ENCODE results near the gene CHMP2B.
A peak's percentile ranks its signal among the peaks of the same experiment; 100 is the strongest.

The CHMP2B gene

GRCh38 chr3:87227104-87227834 lies at the start of gene CHMP2B:
Gene CHMP2B, plus strand, starts transcription at chr3:87227309. Its CDS starts 214 bp downstream, at chr3:87227523.
- DNase-seq (ENCODE audit: low read depth in 4 of 4, low spot score in 1 of 4) = peak; percentile 74 to 84 (median 77)

GRCh38 chr3:87179642-87180041 lies 47.5 kb upstream of the CHMP2B start:
- DNase-seq (ENCODE audit: low read depth in 4 of 4, low spot score in 1 of 4) = no peak

GRCh38 chr3:87181551-87181950 lies 45.6 kb upstream of the CHMP2B start:
- no peak for DNase-seq (ENCODE audit: low read depth in 4 of 4, low spot score in 1 of 4)

- no peak for DNase-seq (ENCODE audit: low read depth in 4 of 4, low spot score in 1 of 4)
Measured at GRCh38 chr3:87182023-87182422, 45.1 kb upstream of the CHMP2B start.

GRCh38 chr3:87186608-87187159 lies 40.4 kb upstream of the CHMP2B start:
- DNase-seq (ENCODE audit: low read depth in 4 of 4, low spot score in 1 of 4) = no peak

GRCh38 chr3:87191175-87191574 lies 35.9 kb upstream of the CHMP2B start:
- DNase-seq (ENCODE audit: low read depth in 4 of 4, low spot score in 1 of 4) = no peak

GRCh38 chr3:87191641-87192040 lies 35.5 kb upstream of the CHMP2B start:
- DNase-seq (ENCODE audit: low read depth in 4 of 4, low spot score in 1 of 4) = no peak

- no peak for DNase-seq (ENCODE audit: low read depth in 4 of 4, low spot score in 1 of 4)
Measured at GRCh38 chr3:87196879-87197278, 30.2 kb upstream of the CHMP2B start.

GRCh38 chr3:87197531-87197930 lies 29.6 kb upstream of the CHMP2B start:
- no peak for DNase-seq (ENCODE audit: low read depth in 4 of 4, low spot score in 1 of 4)

GRCh38 chr3:87198774-87199173 lies 28.3 kb upstream of the CHMP2B start:
- DNase-seq (ENCODE audit: low read depth in 4 of 4, low spot score in 1 of 4) = no peak

- DNase-seq (ENCODE audit: low read depth in 4 of 4, low spot score in 1 of 4) = no peak
Measured at GRCh38 chr3:87199628-87200027, 27.5 kb upstream of the CHMP2B start.

GRCh38 chr3:87200060-87200647 lies 27.0 kb upstream of the CHMP2B start:
- DNase-seq (ENCODE audit: low read depth in 4 of 4, low spot score in 1 of 4) = no peak

GRCh38 chr3:87201727-87202126 lies 25.4 kb upstream of the CHMP2B start:
- no peak for DNase-seq (ENCODE audit: low read depth in 4 of 4, low spot score in 1 of 4)

GRCh38 chr3:87203809-87204208 lies 23.3 kb upstream of the CHMP2B start:
- DNase-seq (ENCODE audit: low read depth in 4 of 4, low spot score in 1 of 4) = no peak

GRCh38 chr3:87206070-87206469 lies 21.0 kb upstream of the CHMP2B start:
- DNase-seq (ENCODE audit: low read depth in 4 of 4, low spot score in 1 of 4) = no peak

GRCh38 chr3:87206635-87207034 lies 20.5 kb upstream of the CHMP2B start:
- no peak for DNase-seq (ENCODE audit: low read depth in 4 of 4, low spot score in 1 of 4)

- DNase-seq (ENCODE audit: low read depth in 4 of 4, low spot score in 1 of 4) = no peak
Measured at GRCh38 chr3:87207460-87207859, 19.6 kb upstream of the CHMP2B start.

- no peak for DNase-seq (ENCODE audit: low read depth in 4 of 4, low spot score in 1 of 4)
Measured at GRCh38 chr3:87209111-87209510, 18.0 kb upstream of the CHMP2B start.

- no peak for DNase-seq (ENCODE audit: low read depth in 4 of 4, low spot score in 1 of 4)
Measured at GRCh38 chr3:87218560-87218959, 8.5 kb upstream of the CHMP2B start.

- DNase-seq (ENCODE audit: low read depth in 4 of 4, low spot score in 1 of 4) = no peak
Measured at GRCh38 chr3:87219611-87220010, 7.5 kb upstream of the CHMP2B start.

GRCh38 chr3:87225659-87226058 lies 1.4 kb upstream of the CHMP2B start:
- no peak for DNase-seq (ENCODE audit: low read depth in 4 of 4, low spot score in 1 of 4)

- no peak for DNase-seq (ENCODE audit: low read depth in 4 of 4, low spot score in 1 of 4)
Measured at GRCh38 chr3:87227835-87228144, 681 bp downstream of the CHMP2B start.

GRCh38 chr3:87228316-87228715 lies 1.2 kb downstream of the CHMP2B start:
- DNase-seq (ENCODE audit: low read depth in 4 of 4, low spot score in 1 of 4) = no peak
